Right renal pelvis (tissue), 4 donors: ENCODE data around the gene UBQLN3. TPM values are rescaled to one million over a fixed set of nuclear protein-coding genes. Genes with fewer than 3 reads are reported as not detected.

Experiments
- DNase-seq, 4 donors: peaks; one replicate each; pipeline ENCODE4 v3.0.0-alpha.2; 2013; ENCODE audit warnings: low read depth in 4 of 4, low spot score in 3 of 4, missing footprints in 1 of 4
- polyA plus RNA-seq, 4 donors: library from polyadenylated mRNA; unstranded; fragments of 120-200 nt; gene quantifications; one replicate each; pipeline ENCODE4 v1.2.1, GENCODE V29; 2013; ENCODE audit not compliant: insufficient read length in 4 of 4

Gene UBQLN3
- polyA plus RNA-seq = not detected

GRCh38 chr11:5509803-5510202 lies at the start of gene UBQLN3:
UBQLN3 (minus strand) TSS chr11:5509957; CDS start chr11:5509558, 399 bp downstream.
- no peak for DNase-seq

GRCh38 chr11:5557751-5558150 lies 48.0 kb upstream of the UBQLN3 start:
- DNase-seq = no peak

DNA sequence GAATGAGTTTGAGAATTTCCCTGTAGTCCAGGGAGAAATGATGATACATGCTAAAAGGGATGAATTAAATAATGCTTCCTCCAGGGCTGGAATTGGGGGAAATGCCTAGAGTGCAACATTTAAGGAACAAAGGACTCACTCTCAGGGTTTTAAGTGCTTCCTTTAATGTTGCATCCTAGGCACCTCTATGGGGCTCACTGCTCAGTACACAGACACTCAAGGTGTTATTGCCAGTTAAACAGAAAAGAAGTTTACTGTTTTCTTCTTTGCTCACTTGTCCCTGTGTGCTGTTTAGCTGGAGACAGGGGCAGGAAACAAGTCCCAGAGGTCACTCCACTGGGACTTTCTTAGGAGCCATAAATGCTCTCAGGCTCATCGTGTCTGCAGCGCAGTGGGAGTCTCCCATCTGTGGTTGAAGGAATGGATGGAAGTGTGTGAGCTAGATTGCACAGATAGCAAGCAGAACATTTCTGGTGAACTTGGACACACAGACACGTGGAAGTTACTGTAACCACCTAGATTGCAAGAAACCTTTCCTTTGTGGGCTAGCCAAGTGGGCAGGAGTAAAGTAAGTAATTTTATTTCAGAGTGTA lies 46.9 kb upstream of the UBQLN3 start:
- DNase-seq = no peak

- DNase-seq = no peak
Measured at GRCh38 chr11:5553343-5553742, 43.6 kb upstream of the UBQLN3 start.

DNA sequence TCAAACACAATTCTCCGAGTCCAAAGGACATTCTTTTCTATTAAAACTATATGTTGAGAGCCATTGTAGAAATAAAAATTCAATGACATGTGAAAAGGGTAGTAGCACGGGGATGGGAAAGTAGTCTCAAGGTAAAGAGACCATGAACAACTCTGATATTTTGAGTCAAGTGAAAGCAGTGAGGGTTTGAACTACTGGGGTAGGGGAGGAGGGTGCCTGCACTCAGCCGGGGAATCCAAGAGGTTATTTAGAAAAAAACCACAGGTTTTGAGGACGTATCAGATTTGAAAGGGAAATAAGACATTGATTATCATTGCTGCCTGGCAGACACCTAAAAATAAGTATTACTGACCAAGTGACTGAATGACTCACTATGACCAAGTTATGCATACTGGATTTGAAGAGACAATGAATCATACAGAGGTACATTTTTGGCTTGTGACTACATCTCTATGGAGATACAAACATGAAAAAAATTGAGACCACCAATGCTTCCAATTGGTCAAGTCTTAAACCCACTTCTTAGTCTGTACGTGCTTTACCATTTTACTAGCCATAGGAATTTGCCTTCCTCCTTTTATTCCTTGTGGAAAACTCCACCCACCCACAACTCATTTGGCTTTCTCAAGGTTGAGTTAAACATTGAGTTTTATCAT lies 40.8 kb upstream of the UBQLN3 start:
- no peak for DNase-seq

GRCh38 chr11:5548440-5548839 lies 38.7 kb upstream of the UBQLN3 start, which contains the start of gene OR52H1:
OR52H1 (minus strand) TSS chr11:5548540; CDS start chr11:5545505, 3,035 bp downstream.
- DNase-seq = no peak

DNA sequence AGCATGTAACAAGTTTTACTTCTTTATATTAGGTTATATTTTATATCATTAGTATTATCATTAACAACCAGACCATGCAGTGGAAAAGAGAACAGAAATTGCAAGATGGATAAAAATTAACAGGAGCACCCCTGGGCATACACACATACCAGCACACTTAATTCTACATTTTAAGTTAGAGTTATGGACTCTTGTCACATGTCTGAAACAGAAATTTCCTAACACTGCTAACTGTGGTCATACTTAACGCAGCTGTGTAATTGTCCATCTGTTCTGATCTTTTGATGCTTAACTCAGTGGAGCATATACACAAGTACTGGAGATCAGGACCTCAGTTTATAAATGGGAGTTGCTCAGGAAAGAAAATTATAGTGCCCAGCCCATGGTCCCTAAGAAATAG lies 38.2 kb upstream of the UBQLN3 start:
- no peak for DNase-seq

- DNase-seq = no peak
Measured at GRCh38 chr11:5546457-5546856, 36.7 kb upstream of the UBQLN3 start.

DNA sequence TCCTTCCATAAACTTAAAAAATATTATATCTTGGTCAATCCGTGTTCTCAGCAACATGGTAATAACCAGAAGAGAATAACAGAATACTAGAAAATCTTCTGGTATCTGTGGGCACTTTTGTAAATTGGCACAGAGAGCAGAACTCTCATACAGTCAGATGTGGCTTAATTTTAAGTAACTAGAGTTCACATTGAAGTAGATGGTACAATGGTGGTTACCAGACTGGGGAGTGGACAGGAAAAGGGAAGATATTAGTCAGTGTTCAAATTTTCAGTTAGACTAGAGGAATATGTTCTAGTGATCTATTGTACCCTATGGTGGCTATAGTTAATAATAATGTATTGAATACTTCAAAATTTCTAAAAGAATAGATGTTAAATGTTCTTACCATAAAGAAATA lies 31.7 kb upstream of the UBQLN3 start:
- no peak for DNase-seq

- DNase-seq = no peak
Measured at GRCh38 chr11:5536482-5536881, 26.7 kb upstream of the UBQLN3 start.

DNA sequence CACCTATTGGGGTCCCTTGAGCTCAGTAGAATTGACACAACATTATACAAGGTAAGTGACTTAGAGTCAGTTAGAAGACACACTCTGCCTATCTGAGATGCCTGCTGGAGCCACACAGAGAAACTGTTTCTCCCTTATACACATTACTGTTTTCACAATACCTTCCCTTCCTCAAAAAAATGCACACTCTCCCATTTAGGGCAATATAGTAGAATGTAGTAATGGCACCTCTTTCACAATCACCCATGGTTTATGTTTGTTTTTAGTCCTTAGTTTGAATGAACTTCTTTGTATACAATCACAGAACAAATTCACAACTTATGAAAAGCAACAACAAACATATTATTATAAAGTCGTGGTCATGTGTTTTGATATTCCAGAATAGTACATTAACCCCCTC lies 24.3 kb upstream of the UBQLN3 start:
- DNase-seq = no peak

DNA sequence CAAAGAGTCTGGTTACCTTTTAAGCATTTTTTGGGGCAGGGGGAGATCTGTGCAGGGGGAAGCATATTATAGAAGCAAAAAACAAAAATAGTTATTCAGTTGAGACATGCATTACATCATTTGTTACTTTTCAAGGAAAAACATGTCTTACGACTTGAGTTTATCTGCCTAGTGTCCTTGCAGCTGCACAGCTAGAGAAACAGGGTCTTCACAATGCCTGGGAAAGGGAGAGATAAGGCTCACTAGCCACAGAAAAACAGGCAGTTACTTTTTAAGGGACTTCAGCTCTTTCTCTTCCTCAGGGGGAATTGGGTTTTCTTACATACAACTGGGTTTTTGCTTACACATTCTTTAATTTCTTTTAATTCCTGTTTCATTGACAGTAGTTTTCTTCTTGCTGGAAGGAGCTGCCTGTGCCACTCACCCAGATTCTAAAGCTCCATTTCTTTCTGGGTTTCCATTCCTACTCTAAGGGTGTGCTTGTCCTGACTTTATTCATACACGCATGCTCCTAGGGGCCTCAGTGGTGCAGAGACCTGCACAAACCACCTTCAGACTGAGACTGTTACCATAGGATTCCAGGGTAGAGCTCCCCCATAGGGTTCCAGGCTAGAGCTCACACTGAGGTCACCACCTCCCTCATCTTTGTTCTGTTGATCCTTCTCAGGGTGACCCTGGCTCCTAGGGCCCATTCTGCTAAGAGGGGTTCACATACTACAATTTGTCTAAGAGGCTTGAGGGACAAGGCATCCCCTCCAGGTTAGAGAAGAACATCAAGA lies 21.5 kb upstream of the UBQLN3 start:
- no peak for DNase-seq

- DNase-seq = no peak
Measured at GRCh38 chr11:5528495-5528894, 18.7 kb upstream of the UBQLN3 start.

DNA sequence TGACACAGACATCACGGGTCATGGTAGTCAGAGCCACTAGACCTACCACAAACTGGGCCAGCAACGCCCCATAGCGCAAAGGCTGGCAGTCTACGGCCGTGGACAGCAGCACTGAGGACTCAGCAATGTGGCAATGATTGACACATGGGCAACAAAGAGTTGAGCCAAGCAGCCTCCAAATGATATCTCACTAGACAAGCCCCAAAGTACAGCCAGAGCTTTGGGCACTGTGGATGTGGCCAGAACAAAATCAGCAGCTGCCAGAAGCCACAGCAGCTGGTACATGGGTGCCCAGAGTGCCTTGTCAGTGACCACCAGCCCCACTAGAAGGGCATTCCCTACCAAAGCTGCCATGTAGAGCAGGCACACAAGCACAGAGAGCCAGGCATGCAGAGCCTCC lies 18.0 kb upstream of the UBQLN3 start:
- no peak for DNase-seq

- no peak for DNase-seq
Measured at GRCh38 chr11:5524756-5525155, 15.0 kb upstream of the UBQLN3 start.

GRCh38 chr11:5522308-5522707 lies 12.6 kb upstream of the UBQLN3 start:
- DNase-seq = no peak

DNA sequence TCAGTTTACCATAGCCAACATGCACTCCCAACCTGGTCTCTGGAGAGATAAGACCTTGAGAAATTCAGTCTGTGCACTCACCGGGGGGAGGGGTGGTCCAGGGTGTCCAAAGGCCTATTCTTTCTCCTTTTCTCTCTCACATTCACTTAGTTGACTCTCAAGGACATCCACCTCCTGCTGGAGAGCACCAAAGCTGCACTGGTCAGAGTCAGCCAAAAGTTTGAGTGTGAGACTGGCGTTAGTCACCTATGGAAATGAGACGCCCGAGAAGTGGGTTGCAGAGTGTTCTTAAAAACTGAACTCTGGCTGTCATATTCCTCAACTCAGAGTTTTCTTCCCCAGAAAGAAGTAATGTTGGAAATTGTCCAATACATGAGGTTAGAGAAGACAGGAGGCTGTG lies 11.8 kb upstream of the UBQLN3 start:
- no peak for DNase-seq

DNA sequence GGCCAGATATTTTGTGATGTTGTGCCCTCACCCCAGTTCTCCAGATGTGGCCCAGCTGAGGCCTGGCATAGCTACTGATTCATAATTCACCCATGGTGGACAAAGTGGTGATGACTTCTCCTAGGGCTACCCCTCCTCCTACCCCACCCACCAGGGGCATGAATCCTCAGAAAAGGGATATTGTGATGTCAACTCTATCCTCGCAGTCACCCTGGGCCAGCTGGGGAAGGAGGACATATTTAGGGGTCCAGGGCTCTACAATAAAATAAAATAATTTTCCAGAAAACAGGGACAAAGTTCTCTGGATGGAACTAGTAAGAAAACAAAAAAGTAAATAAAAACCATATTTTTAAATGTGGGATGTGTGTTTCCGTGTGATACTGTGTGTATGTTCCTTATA lies 6.8 kb upstream of the UBQLN3 start, which contains the start of gene UBQLNL:
Gene UBQLNL (minus strand): TSS at position 101 of the 400 bp plus-strand sequence. CDS start 258 bp downstream, outside the sequence.
- no peak for DNase-seq

DNA sequence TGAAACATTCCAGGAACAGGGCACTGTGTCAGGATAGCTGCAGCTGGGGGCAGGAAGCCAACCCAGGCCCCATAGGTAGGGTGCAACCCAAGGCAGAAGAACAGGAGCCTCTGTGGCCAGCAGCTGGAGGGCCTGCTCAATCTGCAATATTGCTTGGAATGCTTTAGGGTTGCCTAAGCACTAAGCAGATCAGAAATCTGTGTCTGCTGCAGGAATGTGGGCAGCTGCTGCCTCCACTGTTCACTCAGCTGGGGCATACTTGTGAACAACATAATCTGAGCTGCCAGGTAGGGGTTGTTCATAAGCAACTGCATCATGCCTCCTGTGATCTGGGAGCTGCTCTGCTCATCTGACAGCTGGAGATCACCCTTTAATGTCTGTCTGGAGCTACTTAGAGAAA lies 5.1 kb upstream of the UBQLN3 start:
- DNase-seq = no peak

- DNase-seq = no peak
Measured at GRCh38 chr11:5508605-5509004, 1.2 kb downstream of the UBQLN3 start.

GRCh38 chr11:5507933-5508305 lies 1.8 kb downstream of the UBQLN3 start:
- no peak for DNase-seq
